A204.1 (cell line): Measurements from ENCODE around the gene CAPN15.
"Not testable (repeated sequence)": the region's sequence is repeated elsewhere in the genome, so short reads cannot be mapped to it uniquely, and the experiment has no call there.

Experiments used
- FAIRE-seq: peaks from 2 replicates; lab custom pipeline; 2012; peaks lifted over from hg19 to GRCh38; lab: Jason Lieb, UNC

The CAPN15 gene

GRCh38 chr16:592518-593306, 65.2 kb downstream of the CAPN15 start:
- no peak for FAIRE-seq

- no peak for FAIRE-seq
Observed at GRCh38 chr16:593406-593805, 65.9 kb downstream of the CAPN15 start.

GRCh38 chr16:593807-594206, 66.3 kb downstream of the CAPN15 start:
- FAIRE-seq, result no peak

- no peak for FAIRE-seq
Observed at GRCh38 chr16:595094-595528, 67.6 kb downstream of the CAPN15 start.

GRCh38 chr16:595942-596735, 68.6 kb downstream of the CAPN15 start:
- no peak for FAIRE-seq

- no peak for FAIRE-seq
Observed at GRCh38 chr16:596736-597060, 69.2 kb downstream of the CAPN15 start.

- not testable (repeated sequence) for FAIRE-seq
Observed at GRCh38 chr16:597655-598054, 70.1 kb downstream of the CAPN15 start.

- no peak for FAIRE-seq
Observed at GRCh38 chr16:598823-599739, 71.6 kb downstream of the CAPN15 start.

- no peak for FAIRE-seq
Observed at GRCh38 chr16:600781-601180, 73.3 kb downstream of the CAPN15 start.

GRCh38 chr16:603933-604332, 76.4 kb downstream of the CAPN15 start:
- FAIRE-seq, result no peak
